ENCODE measurements around the gene KLF11.

KLF11 gene

DNA sequence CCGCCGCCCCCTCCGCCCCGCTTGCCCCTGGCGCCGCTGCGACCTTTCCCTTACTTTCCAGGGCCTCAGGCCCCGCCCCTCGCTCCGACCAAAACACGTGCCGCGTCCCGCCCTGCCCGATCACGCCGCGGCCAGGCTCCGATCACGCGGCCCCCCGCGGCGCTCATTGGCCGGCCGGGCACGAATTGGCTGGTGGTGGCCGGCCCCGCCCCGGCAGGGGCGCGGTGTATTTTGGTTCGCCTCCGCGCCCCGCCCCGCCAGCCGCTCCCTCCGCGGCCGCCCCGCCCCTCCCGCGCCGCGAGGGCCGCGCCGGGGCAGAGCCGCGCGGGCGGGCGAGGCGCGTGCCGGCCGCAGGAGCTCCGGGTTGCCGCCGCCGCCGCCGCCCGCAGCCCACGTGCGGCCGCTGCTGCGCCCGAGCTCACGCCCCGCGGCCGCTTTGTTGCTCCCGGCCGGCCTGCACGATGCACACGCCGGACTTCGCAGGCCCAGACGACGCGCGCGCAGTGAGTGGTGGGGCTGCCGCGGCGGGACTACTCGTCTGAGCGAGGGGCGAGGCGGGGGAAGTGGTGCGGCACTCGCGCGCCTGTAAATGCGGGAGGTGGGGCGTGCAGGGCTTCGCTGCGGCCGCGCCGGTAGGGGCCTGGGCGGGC is at the start of gene KLF11:
Gene KLF11 (plus strand): TSS at position 295 of the 650 bp plus-strand sequence. CDS start 167 bp downstream, at position 462.
- peak; percentile 94 for DNase-seq (ENCODE audit: low spot score)

- no peak for DNase-seq (ENCODE audit: low spot score)
Observed at GRCh38 chr2:9994462-9994861, 48.9 kb upstream of the KLF11 start.

DNA sequence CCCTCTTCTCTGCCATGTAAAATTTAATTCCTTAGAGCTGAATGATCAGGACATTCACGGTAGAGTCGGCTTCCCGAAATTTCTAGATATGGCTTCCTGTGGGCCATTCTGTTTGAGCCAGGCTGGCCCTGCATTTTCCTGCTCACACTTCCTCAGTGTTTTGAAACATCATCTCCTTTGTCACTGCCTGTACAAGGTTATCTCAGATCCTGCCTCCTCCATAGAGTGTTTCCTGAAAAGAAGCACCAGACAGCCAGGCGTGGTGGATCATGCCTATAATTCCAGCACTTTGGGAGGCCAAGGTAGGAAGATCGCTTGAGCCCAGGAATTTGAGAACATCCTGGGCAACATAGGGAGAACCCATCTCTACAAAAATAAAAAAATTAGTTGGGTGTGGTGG is 48.3 kb upstream of the KLF11 start:
- no peak for DNase-seq (ENCODE audit: low spot score)

DNA sequence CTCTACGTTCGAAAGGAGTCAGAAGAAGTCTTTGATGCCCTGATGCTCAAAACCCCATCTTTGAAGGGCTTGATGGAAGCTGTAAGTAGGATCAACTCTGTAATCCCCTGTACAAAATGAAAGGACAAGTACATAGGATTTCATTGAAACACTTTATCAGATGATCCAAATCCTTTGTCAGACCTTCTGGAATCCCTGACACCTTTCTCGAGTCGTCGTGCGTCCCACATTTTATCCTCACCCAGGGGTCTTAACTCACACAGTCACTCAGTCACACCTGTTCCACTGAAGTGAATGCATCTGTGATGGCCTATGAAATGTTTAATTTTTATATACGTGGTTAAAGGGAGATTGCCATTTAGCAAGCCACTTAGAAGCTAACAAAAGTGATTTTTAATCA is 47.0 kb upstream of the KLF11 start:
- no peak for DNase-seq (ENCODE audit: low spot score)

GRCh38 chr2:9997936-9998335 is 45.4 kb upstream of the KLF11 start:
- DNase-seq (ENCODE audit: low spot score) = no peak

DNA sequence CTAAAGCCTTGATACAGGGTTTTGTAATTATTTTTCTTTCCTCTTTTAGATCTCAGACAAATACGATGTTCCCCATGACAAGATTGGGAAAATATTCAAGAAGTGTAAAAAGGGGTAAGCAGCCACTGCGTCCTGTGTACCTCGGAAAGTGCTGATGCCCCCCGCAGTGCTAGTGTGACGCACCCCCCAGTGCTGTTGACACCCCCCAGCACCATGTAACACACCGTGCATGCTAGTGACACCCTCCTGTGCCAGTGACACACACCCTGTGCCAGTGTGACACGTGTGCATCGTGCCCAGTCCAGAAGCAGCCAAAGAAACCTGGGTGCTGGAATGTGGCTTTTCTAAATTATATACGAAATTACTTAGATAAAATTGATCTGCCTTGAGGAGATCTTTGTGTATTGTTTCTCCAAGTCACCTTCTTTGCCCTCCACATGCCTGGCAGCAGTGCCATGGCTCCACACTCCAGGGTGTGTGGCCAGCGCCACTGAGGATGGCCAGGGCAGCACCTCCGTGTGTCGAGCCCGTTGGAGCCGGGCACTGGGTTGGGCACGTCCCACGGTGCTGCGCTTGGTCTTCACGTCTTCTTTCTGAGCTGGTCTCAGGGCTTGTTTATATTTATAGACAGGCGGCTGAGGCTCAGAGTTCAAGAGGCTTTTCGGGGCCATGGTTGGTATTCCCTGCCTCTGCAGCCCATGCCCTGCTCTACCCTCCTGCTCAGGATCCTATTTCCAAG is 44.3 kb upstream of the KLF11 start:
- no peak for DNase-seq (ENCODE audit: low spot score)

- DNase-seq (ENCODE audit: low spot score) = no peak
Observed at GRCh38 chr2:9999693-10000092, 43.7 kb upstream of the KLF11 start.

- no peak for DNase-seq (ENCODE audit: low spot score)
Observed at GRCh38 chr2:10000541-10000940, 42.8 kb upstream of the KLF11 start.

DNA sequence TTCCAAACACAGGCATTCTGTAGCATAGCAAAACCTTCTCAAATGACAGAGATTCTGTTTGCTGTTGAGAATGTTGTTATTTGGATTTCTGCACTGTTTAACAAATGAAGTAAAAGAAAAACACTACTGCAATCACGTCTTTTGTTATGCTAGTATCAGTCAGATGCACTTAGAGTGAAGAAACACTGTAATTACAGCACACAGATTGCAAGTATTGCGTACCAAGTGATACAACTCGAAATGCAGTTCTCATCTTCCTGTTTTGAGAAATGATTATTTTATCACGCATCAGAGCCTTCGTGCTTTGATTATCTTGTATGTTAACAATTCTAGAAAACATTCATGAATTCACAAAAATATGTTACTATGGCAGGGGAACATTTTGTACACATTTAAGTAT is 41.8 kb upstream of the KLF11 start:
- DNase-seq (ENCODE audit: low spot score) = no peak

GRCh38 chr2:10002109-10002508 is 41.2 kb upstream of the KLF11 start:
- DNase-seq (ENCODE audit: low spot score) = no peak

DNA sequence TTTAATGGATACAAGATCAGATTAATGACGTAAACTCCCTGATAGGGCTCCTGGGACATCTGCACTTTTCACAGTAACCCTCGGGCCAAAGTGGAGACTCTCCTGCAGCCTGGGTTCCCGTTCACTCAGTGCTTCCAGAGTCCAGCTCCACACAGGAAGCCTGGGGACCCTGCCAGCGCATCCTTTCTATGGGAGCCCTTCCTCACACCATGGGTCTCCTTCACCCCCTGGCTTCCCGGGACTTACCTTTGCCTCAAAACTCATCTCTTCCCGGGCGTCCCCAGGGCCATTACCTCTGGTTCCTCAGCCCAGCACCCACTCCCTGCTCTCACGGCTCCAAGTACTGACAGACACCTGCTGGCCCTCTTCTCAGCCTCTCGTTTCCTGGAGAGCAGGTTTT is 40.7 kb upstream of the KLF11 start:
- no peak for DNase-seq (ENCODE audit: low spot score)

GRCh38 chr2:10003206-10004125 is 39.9 kb upstream of the KLF11 start:
- no peak for DNase-seq (ENCODE audit: low spot score)

DNA sequence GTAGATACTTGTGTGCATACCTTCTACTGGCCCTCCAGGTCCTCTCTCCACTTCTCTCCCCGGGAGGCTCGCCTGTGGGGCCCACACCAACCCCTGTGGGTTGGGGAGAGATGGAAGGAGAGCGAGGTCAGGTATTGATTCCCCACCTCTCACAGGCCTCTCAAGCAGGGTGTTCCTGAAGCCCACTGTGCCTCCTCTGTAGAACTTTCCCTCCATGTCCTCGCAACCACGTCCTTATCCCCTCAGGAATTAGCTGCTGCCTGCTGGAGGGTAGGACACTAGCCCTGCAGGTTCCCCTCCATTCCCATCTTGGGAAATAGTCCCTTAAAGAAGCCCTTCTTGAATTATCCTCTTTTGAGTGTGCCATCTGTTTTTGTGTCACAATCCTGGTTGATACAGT is 38.9 kb upstream of the KLF11 start:
- DNase-seq (ENCODE audit: low spot score) = no peak

DNA sequence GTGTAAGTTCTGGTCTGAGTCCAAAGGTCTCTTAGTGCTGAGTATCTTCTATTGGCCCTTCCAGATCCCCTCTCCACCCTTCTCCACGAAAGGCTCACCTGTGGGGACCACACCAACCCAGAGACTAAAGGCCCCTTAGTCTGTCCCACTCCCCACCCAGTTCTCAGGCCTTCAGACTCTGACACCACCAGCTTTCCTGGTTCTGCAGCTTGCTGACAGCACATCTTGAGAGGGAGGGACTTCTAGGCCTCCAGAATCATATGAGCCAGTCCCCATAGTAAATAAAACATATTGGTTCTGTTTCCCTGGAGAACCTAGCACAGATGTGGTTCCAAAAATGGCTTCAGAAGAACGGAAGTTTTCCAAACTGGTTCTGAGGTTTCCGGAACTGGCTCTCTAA is 38.5 kb upstream of the KLF11 start:
- no peak for DNase-seq (ENCODE audit: low spot score)

- no peak for DNase-seq (ENCODE audit: low spot score)
Observed at GRCh38 chr2:10005461-10006235, 37.7 kb upstream of the KLF11 start.

- DNase-seq (ENCODE audit: low spot score) = no peak
Observed at GRCh38 chr2:10006236-10007161, 36.9 kb upstream of the KLF11 start.

DNA sequence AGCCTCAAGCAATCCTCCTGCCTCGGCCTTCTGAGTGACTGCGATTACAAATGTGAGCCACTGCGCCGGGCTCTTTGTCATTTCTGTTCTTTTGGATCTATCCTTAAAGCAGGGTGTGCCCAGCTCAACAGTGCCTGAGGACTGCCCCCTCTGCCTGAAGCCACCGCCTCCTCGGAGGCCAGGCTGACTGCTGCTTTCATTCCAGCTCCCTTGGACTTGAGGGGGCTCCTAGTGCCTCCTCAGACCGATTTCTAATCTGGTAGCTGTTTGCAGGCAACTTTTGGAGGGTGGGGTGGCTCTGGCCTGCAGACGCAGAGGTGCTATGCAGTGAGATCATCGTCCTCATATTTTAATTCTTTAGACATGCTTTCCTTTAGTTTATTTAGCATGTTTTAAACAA is 35.9 kb upstream of the KLF11 start:
- no peak for DNase-seq (ENCODE audit: low spot score)

- no peak for DNase-seq (ENCODE audit: low spot score)
Observed at GRCh38 chr2:10007921-10008808, 35.2 kb upstream of the KLF11 start.

DNA sequence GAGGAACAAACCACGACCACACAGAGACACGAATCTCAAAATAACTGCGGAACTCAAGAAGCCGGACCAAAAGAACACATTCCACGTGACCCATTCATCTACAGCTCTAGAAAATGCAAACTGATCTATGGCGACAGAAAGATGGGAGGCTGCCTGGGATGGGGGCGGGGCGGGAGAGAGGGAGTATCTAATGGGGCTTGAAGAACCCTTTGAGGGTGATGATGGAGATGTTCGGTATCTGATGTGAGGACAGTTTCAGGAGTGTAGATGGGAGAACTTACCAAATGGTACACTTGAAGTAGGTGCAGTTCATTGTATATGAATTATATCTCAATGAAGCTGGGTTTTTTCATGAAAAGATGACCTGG is 34.6 kb upstream of the KLF11 start:
- no peak for DNase-seq (ENCODE audit: low spot score)

- DNase-seq (ENCODE audit: low spot score) = no peak
Observed at GRCh38 chr2:10009271-10009810, 34.0 kb upstream of the KLF11 start.
